Stomach (tissue), 9 donors: ENCODE measurements around the gene GLRX2. TPM values are rescaled to one million over a fixed set of nuclear protein-coding genes. Genes with fewer than 3 reads are reported as not detected.

Experiments used
- DNase-seq, 2 donors: peaks; one replicate each; pipeline versions ENCODE4 v3.0.0 to v3.0.0-alpha.2; 2013 to 2019
- H3K27ac ChIP-seq, 5 donors: fragments of 200-600 bp in 4 of 5; sonication (generic) in 4 of 5; one replicate each; pipeline ENCODE4 v1.5.1; 2013 to 2019; ENCODE audit warnings: mild to moderate bottlenecking in 1 of 5, moderate library complexity in 1 of 5
- H3K27me3 ChIP-seq, 3 donors: fragments of 200-600 bp; sonication (generic); one replicate each; pipeline ENCODE4 v1.5.1; 2017 to 2019; ENCODE audit warnings: mixed run types in 1 of 3
- H3K36me3 ChIP-seq, 4 donors: fragments of 200-600 bp; sonication (generic); 1 replicate in 3 of 4; 2 replicates in 1 of 4; pipeline ENCODE4 v1.5.1; 2016 to 2019
- H3K4me1 ChIP-seq, 4 donors: fragments of 200-600 bp; sonication (generic); one replicate each; pipeline ENCODE4 v1.5.1; 2016 to 2019
- H3K4me3 ChIP-seq, 4 donors: fragments of 200-600 bp; sonication (generic) in 3 of 4; one replicate each; pipeline ENCODE4 v1.5.1; 2016 to 2019; ENCODE audit warnings: mild to moderate bottlenecking in 1 of 4
- H3K9me3 ChIP-seq, 4 donors: fragments of 200-600 bp; sonication (generic); one replicate each; pipeline ENCODE4 v1.5.1; 2016 to 2019
- EP300 ChIP-seq: sonication (generic); formaldehyde crosslinking; IDR thresholded peaks from one replicate; pipeline ENCODE4 v1.6.1; 2017; ENCODE audit warnings: antibody characterized with exemption
- POLR2A ChIP-seq, 4 donors: fragments of 450-650 bp; IDR thresholded peaks; one replicate each; pipeline ENCODE4 v1.6.1; 2016; ENCODE audit warnings: antibody characterized with exemption in 4 of 4, control low read depth in 2 of 4, mild to moderate bottlenecking in 1 of 4, moderate library complexity in 1 of 4
- POLR2AphosphoS5 ChIP-seq, 3 donors: sonication (generic); formaldehyde crosslinking; IDR thresholded peaks; one replicate each; pipeline ENCODE4 v1.6.1; 2016; ENCODE audit warnings: antibody characterized with exemption in 3 of 3
- WGBS, 5 donors: extraction: QIAGEN DNeasy Blood & Tissue Kit in 3 of 5; methylation state at CpG; one replicate each; pipeline versions ENCODE4 v1.1.5 to v1.1.7; 2013 to 2018; 5-methylcytosine and 5-hydroxymethylcytosine counted together
- intact Hi-C: fragments of 100-400 bp; cut with DNase I; formaldehyde crosslinking; loops from one replicate; pipeline ENCODE4 v1.15.1; 2023; ENCODE audit warnings: low total_unique reads
- polyA plus RNA-seq, 3 donors: library from polyadenylated mRNA; stranded (reverse); fragments of 200-250 nt; gene quantifications; one replicate each; pipeline ENCODE4 v1.2.3, GENCODE V29; 2013
- total RNA-seq, 5 donors: library from RNA; depleted of rRNA; stranded (reverse); fragments of >200 nt; gene quantifications; one replicate each; pipeline versions ENCODE4 v1.1.0 to v1.2.3, GENCODE V29; 2014 to 2016
- TF ChIP-seq, protein P1 (sequence below), 7 experiments: fragments of 450-650 bp in 4 of 7; fragments of 200-600 bp in 3 of 7; sonication (generic) in 3 of 7; IDR thresholded peaks; one replicate each; pipeline ENCODE4 v1.5.1; 2016 to 2019; ENCODE audit warnings: antibody characterized with exemption in 7 of 7, control low read depth in 2 of 7, mild to moderate bottlenecking in 1 of 7
- donor health status: healthy with polysubstance abuse.
- donor health status: Bipolar disorder and iron deficiency.
- donor health status: healthy.

Gene GLRX2
- total and polyA plus RNA-seq, 8 donors = 1.2 to 18.7 (median 5.8) TPM

GRCh38 chr1:193085263-193085662, 20.0 kb downstream of the GLRX2 start:
- Histone ChIP-seq H3K36me3 (peaks cover 16 to 76% (median 53%) of the 10 kb centered on the region in 4 donors), H3K27me3 (no peaks in the 10 kb centered on the region), H3K4me1 (no peaks in the 10 kb centered on the region), H3K9me3 (no peaks in the 10 kb centered on the region), H3K4me3 (no peak overlapping the region), H3K27ac (no peak overlapping the region)
- WGBS, 5 donors = 83 to 98% (median 91%) methylated on average over 1 of the region's 1 CpG
- intact Hi-C loops = no loop called here
- TF ChIP-seq POLR2A (IDR thresholded peaks at IDR 0.05) (no peak), EP300 (no peak), POLR2AphosphoS5 (IDR thresholded peaks at IDR 0.05) (no peak)
- TF ChIP-seq, protein P1, sequence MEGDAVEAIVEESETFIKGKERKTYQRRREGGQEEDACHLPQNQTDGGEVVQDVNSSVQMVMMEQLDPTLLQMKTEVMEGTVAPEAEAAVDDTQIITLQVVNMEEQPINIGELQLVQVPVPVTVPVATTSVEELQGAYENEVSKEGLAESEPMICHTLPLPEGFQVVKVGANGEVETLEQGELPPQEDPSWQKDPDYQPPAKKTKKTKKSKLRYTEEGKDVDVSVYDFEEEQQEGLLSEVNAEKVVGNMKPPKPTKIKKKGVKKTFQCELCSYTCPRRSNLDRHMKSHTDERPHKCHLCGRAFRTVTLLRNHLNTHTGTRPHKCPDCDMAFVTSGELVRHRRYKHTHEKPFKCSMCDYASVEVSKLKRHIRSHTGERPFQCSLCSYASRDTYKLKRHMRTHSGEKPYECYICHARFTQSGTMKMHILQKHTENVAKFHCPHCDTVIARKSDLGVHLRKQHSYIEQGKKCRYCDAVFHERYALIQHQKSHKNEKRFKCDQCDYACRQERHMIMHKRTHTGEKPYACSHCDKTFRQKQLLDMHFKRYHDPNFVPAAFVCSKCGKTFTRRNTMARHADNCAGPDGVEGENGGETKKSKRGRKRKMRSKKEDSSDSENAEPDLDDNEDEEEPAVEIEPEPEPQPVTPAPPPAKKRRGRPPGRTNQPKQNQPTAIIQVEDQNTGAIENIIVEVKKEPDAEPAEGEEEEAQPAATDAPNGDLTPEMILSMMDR (IDR thresholded peaks at IDR 0.05) = no peak
- DNase-seq = no peak

DNA sequence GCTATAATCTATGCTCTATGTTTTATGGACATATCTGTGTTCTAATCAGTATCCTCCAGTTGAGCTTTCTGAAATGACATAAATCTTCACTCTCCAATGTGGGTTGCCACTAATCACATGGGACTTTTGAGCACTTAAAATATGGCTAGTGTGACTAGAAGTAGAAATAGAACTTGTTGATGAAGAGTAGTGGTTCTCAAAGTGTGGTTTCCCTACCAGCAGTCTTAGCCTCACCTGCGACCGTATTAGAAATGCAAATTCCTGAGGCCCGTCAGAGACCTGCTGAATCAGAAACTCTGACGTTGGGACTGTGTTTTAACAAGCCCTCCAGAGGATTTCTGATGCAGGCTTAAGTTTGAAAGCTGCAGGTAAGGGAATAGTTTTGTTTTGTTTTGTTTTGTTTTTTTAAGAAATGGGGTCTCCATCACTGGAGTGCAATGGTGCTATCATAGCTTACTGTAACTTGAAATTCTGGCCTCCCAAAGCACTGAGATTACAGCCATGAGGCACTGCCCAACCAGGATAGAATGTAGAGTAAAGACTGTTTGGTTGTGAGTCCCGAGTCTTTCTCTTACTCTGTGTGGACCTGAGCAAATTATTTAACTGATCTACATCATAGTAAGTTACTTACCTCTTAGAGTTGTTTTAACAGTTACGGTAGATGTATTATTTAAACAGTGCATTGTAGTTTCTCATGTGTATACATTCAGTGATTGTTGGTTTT, 21.7 kb downstream of the GLRX2 start:
- 90 to 93% (median 92%) methylated on average over 6 of the region's 6 CpGs for WGBS, 5 donors
- Histone ChIP-seq H3K27me3 (no peaks in the 10 kb centered on the region), H3K27ac (no peak overlapping the region), H3K36me3 (peaks cover 18 to 78% (median 63%) of the 10 kb centered on the region in 4 donors), H3K4me3 (no peak overlapping the region), H3K9me3 (no peaks in the 10 kb centered on the region), H3K4me1 (no peaks in the 10 kb centered on the region)
- DNase-seq = no peak
- TF ChIP-seq, protein P1 (IDR thresholded peaks at IDR 0.05) = no peak
- no peak for TF ChIP-seq POLR2A (IDR thresholded peaks at IDR 0.05)
- TF ChIP-seq POLR2AphosphoS5 (IDR thresholded peaks at IDR 0.05) = no peak
- no peak for TF ChIP-seq EP300
- intact Hi-C loops = no loop called here

DNA sequence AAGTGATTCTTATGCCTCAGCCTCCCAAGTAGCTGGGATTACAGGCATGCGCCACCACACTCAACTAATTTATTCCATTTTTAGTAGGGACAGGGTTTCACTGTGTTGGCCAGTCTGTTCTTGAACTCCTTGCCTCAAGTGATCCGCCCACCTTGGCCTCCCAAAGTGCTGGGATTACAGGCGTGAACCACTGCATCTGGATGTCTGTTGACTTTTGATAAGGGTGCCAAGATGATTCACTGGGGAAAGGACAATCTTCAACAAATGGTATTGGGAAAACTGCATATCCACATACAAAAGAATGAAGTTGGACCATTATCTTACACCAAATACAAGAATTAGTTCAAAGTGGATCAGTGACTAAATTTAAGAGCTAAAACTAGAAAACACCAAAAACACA, 26.0 kb downstream of the GLRX2 start:
- H3K27me3 ChIP-seq = no peaks in the 10 kb centered on the region
- TF ChIP-seq POLR2AphosphoS5 (IDR thresholded peaks at IDR 0.05) (no peak), POLR2A (IDR thresholded peaks at IDR 0.05) (no peak), EP300 (no peak)
- TF ChIP-seq, protein P1 (IDR thresholded peaks at IDR 0.05) = no peak
- peaks cover 26 to 80% (median 72%) of the 10 kb centered on the region in 4 donors for H3K36me3 ChIP-seq
- peaks cover 0 to 9% (median 0%) of the 10 kb centered on the region in 4 donors for H3K4me1 ChIP-seq
- no peak overlapping the region for H3K4me3 ChIP-seq
- WGBS, 5 donors = 86 to 92% (median 90%) methylated on average over 3 of the region's 3 CpGs
- H3K9me3 ChIP-seq = no peaks in the 10 kb centered on the region
- no peak for DNase-seq
- intact Hi-C loops = no loop called here
- no peak overlapping the region for H3K27ac ChIP-seq

GRCh38 chr1:193077991-193078390, 27.2 kb downstream of the GLRX2 start:
- Histone ChIP-seq H3K36me3 (peaks cover 17 to 73% (median 60%) of the 10 kb centered on the region in 4 donors), H3K4me3 (no peak overlapping the region), H3K27ac (no peak overlapping the region), H3K27me3 (no peaks in the 10 kb centered on the region), H3K4me1 (peaks cover 0 to 9% (median 0%) of the 10 kb centered on the region in 4 donors), H3K9me3 (no peaks in the 10 kb centered on the region)
- TF ChIP-seq, protein P1 (IDR thresholded peaks at IDR 0.05) = no peak
- TF ChIP-seq POLR2A (IDR thresholded peaks at IDR 0.05) (no peak), EP300 (no peak), POLR2AphosphoS5 (IDR thresholded peaks at IDR 0.05) (no peak)
- no peak for DNase-seq
- intact Hi-C loops = no loop called here
